Measurements from ENCODE around the gene ATP6V1B1.

ATP6V1B1 gene

DNA sequence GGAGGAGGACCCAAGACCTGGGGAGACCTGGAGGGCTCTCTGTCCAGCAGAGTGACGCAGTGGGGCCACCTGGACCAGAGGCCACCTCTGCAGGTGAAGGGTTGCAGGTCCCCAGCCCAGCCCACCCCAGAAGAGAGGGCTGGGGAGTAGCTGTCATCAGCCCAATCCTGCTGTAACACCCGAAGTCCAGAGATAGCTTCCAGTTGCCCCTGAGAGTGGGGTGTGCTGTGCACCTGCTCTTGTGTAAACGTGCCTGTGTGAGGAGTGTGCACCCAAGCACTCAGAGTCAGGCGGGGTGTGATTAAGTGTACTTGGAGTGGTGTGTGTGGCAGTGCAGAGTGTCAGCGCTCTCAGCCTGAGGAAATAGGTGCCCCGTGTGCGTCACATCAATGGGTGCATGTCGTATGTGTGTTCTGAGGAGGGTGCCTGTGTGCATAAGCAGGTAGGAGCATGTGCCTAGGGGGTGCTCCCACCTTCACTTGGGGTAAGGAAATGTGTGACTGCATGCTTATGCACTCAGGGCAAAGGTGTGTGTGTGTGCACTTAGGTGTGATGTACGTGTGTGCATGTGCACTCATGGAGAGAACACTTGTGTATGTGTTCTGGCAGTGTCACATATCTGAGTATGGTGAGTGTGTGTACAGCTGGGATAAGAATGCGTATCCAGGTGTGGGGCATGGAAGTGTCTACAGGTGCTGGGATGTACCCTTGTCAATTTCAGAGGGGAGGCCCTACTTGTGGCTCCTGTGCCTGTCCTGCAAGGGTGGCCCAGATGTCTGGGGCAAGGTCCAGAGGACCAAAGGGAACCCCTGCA lies 672 bp downstream of the ATP6V1B1 start:
- no peak overlapping the region for H3K4me3 ChIP-seq (ENCODE audit: low read depth, low read length)
- CTCF ChIA-PET: interaction anchor here (1.1 to 8.1 kb wide), 3 partner anchors 11 to 65 kb away, joined by 4 to 72 read pairs (median 5); no protein-coding TSS in a partner anchor
- TF ChIP-seq, protein P1, sequence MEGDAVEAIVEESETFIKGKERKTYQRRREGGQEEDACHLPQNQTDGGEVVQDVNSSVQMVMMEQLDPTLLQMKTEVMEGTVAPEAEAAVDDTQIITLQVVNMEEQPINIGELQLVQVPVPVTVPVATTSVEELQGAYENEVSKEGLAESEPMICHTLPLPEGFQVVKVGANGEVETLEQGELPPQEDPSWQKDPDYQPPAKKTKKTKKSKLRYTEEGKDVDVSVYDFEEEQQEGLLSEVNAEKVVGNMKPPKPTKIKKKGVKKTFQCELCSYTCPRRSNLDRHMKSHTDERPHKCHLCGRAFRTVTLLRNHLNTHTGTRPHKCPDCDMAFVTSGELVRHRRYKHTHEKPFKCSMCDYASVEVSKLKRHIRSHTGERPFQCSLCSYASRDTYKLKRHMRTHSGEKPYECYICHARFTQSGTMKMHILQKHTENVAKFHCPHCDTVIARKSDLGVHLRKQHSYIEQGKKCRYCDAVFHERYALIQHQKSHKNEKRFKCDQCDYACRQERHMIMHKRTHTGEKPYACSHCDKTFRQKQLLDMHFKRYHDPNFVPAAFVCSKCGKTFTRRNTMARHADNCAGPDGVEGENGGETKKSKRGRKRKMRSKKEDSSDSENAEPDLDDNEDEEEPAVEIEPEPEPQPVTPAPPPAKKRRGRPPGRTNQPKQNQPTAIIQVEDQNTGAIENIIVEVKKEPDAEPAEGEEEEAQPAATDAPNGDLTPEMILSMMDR (IDR thresholded peaks at IDR 0.05; ENCODE audit: insufficient read depth, low read length, missing control alignments): no peak
- POLR2A ChIA-PET: no interaction called here
- DNase-seq (ENCODE audit: low read depth, low spot score): no peak

DNA sequence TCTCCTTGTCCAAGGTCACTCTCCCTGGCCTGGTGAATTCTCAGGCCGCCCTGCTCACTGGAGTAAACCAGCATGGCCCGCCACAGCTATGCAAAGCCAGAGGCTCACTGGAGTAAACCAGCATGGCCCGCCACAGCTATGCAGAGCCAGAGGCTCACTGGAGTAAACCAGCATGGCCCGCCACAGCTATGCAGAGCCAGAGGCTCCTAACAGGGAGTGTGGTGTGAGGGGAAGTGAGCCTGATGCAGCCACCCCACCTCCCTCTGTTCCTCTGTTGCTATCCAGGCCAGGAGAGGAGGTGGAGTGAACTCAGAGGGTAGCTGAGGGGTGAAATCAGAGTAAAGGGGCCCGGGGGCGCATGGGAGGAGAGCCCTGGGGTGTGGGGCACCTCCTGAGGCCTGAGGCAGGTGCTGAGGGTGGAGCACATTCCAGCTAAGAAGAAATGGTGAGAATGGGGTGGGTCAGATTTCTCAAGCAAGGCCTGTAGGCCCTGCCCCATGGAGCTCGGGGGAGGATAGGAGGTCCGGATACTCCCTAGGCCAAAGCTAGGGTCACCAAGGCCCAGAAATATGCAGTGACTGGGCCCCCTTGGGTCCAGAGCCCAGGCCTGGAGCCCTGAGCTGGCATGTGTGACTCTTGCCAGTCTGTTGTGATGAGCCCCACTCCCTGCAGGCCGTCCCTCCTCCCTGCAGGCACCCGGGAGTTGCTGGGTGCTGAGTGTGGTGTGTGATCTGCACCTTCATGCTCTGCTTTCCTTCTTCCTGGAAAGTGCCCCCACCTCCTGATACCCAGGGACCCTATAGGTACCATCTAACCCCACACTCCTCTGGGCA lies 1.5 kb downstream of the ATP6V1B1 start:
- TF ChIP-seq, protein P1 (IDR thresholded peaks at IDR 0.05; ENCODE audit: insufficient read depth, low read length, missing control alignments): no peak
- no peak overlapping the region for H3K4me3 ChIP-seq (ENCODE audit: low read depth, low read length)
- POLR2A ChIA-PET: no interaction called here
- CTCF ChIA-PET: interaction anchor here (0.9 to 8.1 kb wide), 3 partner anchors 10 to 17 kb away, joined by 3 to 72 read pairs (median 4); no protein-coding TSS in a partner anchor
- no peak for DNase-seq (ENCODE audit: low read depth, low spot score)

DNA sequence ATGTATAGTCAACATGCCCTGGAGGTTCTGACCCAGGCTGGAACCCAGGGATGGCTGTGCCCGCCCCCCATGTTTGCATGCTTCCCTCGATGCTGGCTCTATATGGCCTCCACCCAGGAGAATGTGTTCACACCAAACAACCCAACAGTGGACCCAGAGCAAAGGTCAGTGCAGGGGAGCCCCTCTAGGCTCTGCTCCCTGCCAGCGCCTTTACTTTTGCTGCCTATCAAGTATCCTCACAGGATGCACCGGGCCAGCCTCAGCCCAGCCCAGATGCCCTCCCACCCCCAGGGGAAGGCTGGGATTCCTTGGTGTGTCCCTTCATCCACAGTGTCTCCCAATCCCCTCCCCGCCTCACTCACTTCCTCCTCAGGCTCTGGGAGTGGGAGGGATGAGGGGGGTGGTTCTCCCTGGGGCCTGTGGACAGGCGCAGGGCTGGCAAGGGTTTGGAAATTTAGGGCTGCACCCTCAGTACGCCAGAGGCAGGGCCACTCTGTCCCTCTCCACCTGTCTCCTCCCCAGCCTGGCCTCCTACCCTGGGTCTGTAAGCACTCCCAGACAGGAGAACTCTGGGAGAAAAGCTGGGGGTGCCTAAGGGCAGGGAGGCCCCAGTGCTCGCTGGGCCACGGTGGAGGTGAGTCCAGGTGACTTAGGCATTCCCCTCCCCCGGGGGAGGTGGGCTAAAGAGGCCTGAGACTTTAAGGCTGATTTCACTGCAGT lies 2.3 kb downstream of the ATP6V1B1 start:
- TF ChIP-seq, protein P1 (IDR thresholded peaks at IDR 0.05; ENCODE audit: insufficient read depth, low read length, missing control alignments): no peak
- CTCF ChIA-PET: interaction anchor here (0.9 to 8.1 kb wide), 7 partner anchors 9 to 76 kb away, joined by 3 to 72 read pairs (median 8); no protein-coding TSS in a partner anchor
- no peak overlapping the region for H3K4me3 ChIP-seq (ENCODE audit: low read depth, low read length)
- DNase-seq (ENCODE audit: low read depth, low spot score): no peak
- POLR2A ChIA-PET: no interaction called here

DNA sequence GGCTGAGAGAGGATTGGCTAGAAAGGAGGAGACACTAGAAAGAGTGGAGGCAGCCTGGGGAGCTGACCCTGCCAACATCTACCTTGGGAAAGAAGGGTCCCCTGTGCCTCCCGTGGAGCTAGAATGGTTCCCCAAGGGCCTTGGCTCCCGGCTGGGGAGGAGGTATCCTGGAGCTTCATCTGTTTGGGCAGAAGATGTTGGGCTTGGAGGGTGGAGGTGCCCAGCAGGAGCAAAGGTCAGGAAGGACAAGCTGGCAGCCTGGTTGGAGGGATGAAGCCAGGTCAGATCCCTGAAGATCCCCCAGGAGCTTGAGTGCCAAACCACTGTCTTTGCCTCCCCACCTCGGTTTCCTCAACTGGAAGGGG lies 2.9 kb downstream of the ATP6V1B1 start:
- CTCF ChIA-PET: interaction anchor here (0.9 to 8.1 kb wide), 5 partner anchors 8 to 77 kb away, joined by 3 to 72 read pairs (median 10); no protein-coding TSS in a partner anchor
- DNase-seq (ENCODE audit: low read depth, low spot score): no peak
- TF ChIP-seq, protein P1 (IDR thresholded peaks at IDR 0.05; ENCODE audit: insufficient read depth, low read length, missing control alignments): no peak
- POLR2A ChIA-PET: interaction anchor here (0.6 kb wide), 1 partner anchor 11 kb away, joined by 3 read pairs; no protein-coding TSS in a partner anchor
- no peak overlapping the region for H3K4me3 ChIP-seq (ENCODE audit: low read depth, low read length)

DNA sequence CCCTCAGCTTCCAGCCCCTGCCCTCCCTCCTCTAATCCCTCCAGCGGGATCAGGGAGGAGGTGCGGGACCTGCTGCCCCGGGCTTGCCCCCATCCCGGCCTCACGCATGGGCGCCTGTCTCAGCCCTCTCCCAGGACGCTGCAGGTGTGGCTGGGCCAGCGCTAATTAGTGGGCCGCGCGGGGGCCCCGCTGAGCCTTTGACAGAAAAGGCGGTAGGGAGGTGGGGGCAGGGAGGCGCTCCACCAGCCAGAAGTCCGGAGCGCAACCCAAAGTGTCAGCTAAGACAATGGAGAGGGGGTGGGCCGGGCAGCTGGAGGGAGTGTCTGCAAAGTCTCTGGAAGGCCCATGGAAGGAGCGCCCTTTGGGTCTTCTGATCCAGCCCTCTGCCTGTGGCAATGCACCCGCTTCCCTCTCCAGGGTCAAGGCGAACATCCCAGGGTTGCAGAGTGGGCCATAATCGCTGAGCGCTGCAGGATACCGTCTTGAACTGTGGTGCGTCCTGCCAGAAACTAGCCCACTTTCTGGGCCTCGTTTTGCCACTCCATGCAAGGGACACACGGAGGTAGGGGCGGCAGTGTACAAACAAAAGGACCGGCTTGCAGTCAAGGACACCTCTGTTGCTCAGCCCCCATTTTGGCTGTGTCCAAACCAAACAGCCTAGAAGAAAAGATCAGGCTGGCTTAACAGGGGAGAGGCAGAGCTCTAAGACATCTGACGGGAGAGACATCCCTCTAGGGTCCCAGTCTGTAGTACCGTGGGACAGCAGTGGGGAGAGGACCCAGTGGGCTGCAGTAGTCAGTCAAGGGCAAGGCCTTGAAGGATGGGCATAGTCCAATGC lies 3.5 kb downstream of the ATP6V1B1 start:
- ChIA-PET CTCF (interaction anchor here (0.9 to 8.1 kb wide), 7 partner anchors 8 to 78 kb away, joined by 3 to 72 read pairs (median 8); no protein-coding TSS in a partner anchor), POLR2A (interaction anchor here (0.6 kb wide), 1 partner anchor 12 kb away, joined by 3 read pairs; no protein-coding TSS in a partner anchor)
- TF ChIP-seq, protein P1 (IDR thresholded peaks at IDR 0.05; ENCODE audit: insufficient read depth, low read length, missing control alignments): no peak
- DNase-seq (ENCODE audit: low read depth, low spot score): no peak
- no peak overlapping the region for H3K4me3 ChIP-seq (ENCODE audit: low read depth, low read length)

Measured in AG04449 (cell line).